Measurements from ENCODE around the gene CDH23. TPM values are rescaled to one million over a fixed set of nuclear protein-coding genes. Genes with fewer than 3 reads are reported as not detected.

CDH23 gene
- total and polyA plus RNA-seq, 2 of the 8 experiments (the other 6 are each of a cell fraction or from before 2014, with no cell fraction given), result 1.9 to 4.9 TPM

GRCh38 chr10:71533936-71534335 is 137.2 kb downstream of the CDH23 start:
- Histone ChIP-seq H3K9me3 (ENCODE audit: insufficient read depth in 2 of 2, low read depth in 1 of 2, low read length in 1 of 2) (no peaks in the 10 kb centered on the region), H3K27me3 (replicated peaks in 1 of 4; ENCODE audit: control insufficient read depth in 3 of 4, extremely low read depth in 1 of 4, insufficient read depth in 3 of 4, low read length in 3 of 4) (no peaks in the 10 kb centered on the region; a peak in 1 of 7 replicates), H3K18ac (ENCODE audit: extremely low read depth, low read length) (no peak overlapping the region), H3K23me2 (ENCODE audit: low read depth, low read length) (no peaks in the 10 kb centered on the region), H2AFZ (ENCODE audit: low read length) (no peak overlapping the region), H3K56ac (replicated peaks; ENCODE audit: insufficient read length, low read depth, low read length) (no peak overlapping the region), H4K20me1 (replicated peaks in 1 of 2; ENCODE audit: control insufficient read depth in 1 of 2, insufficient read depth in 2 of 2, low read length in 2 of 2) (no peaks in the 10 kb centered on the region), H3K4me1 (replicated peaks in 1 of 4; ENCODE audit: control insufficient read depth in 3 of 4, insufficient read depth in 4 of 4, low read length in 3 of 4) (peaks cover 0 to 9% (median 7%) of the 10 kb centered on the region in 4 experiments; a peak in 6 of 7 replicates), H3K4me2 (ENCODE audit: insufficient read depth in 1 of 2, low read depth in 2 of 2, low read length in 2 of 2) (no peak overlapping the region), H4K5ac (ENCODE audit: insufficient read length, low read depth, low read length) (no peak overlapping the region), H2BK12ac (ENCODE audit: low read depth, low read length) (no peak overlapping the region), H2BK5ac (ENCODE audit: low read depth, low read length) (no peak overlapping the region), H3K4me3 (ENCODE audit: extremely low read depth in 1 of 4, insufficient read depth in 2 of 4, low read depth in 3 of 4, low read length in 4 of 4) (no peak overlapping the region), H4K91ac (replicated peaks; ENCODE audit: insufficient read length, low read length) (no peak overlapping the region), H3K79me1 (ENCODE audit: low read depth, low read length) (no peaks in the 10 kb centered on the region), H3K36me3 (ENCODE audit: control insufficient read depth in 2 of 4, insufficient read depth in 4 of 4, low read length in 3 of 4) (no peaks in the 10 kb centered on the region), H3K27ac (ENCODE audit: low read depth, low read length) (no peak overlapping the region), H2BK120ac (replicated peaks; ENCODE audit: low read depth, low read length) (no peak overlapping the region), H3K79me2 (ENCODE audit: control insufficient read depth in 1 of 2, insufficient read depth in 2 of 2, low read length in 2 of 2) (no peaks in the 10 kb centered on the region), H2AK5ac (ENCODE audit: low read depth, low read length) (no peak overlapping the region), H2BK20ac (ENCODE audit: low read length) (no peak overlapping the region), H3K23ac (ENCODE audit: insufficient read length) (no peak overlapping the region), H2BK15ac (ENCODE audit: low read length) (no peak overlapping the region), H3K14ac (ENCODE audit: insufficient read length) (no peak overlapping the region), H3K9ac (replicated peaks in 1 of 4; ENCODE audit: extremely low read depth in 1 of 4, low read depth in 3 of 4, low read length in 3 of 4) (no peak overlapping the region), H3K4ac (replicated peaks; ENCODE audit: insufficient read length, low read depth, low read length) (no peak overlapping the region), H4K8ac (ENCODE audit: extremely low read depth, insufficient read depth, low read length) (no peak overlapping the region)
- FAIRE-seq, result no peak
- POLR2A ChIA-PET (ENCODE audit: partially characterized antibody), result interaction anchor here (0.6 kb wide), 1 partner anchor 667 kb away, joined by 3 read pairs; no protein-coding TSS in a partner anchor
- no peak for DNase-seq (ENCODE audit: low read depth in 1 of 2, low spot score in 2 of 2)
- WGBS, 2 experiments (ENCODE audit: extremely low coverage in 1 of 2, insufficient coverage in 1 of 2, insufficient read length in 1 of 2, insufficient replicate concordance in 2 of 2, low coverage in 1 of 2, low lambda C conversion rate in 2 of 2, missing lambda C conversion rate in 1 of 2), result 86% methylated on average over 7 of the region's 7 CpGs; no CpG with 5 or more reads in 1 of the 2 experiments
- CTCF ChIA-PET (ENCODE audit: partially characterized antibody), result interaction anchor here (0.6 to 5.7 kb wide), 6 partner anchors 11 to 113 kb away, joined by 3 to 53 read pairs (median 3); no protein-coding TSS in a partner anchor
- TF ChIP-seq MAX (IDR thresholded peaks at IDR 0.05) (no peak), TEAD4 (IDR thresholded peaks at IDR 0.05; ENCODE audit: low read depth, low read length) (no peak), NRF1 (IDR thresholded peaks at IDR 0.05; ENCODE audit: low read depth, low read length) (no peak), RAD21 (IDR thresholded peaks at IDR 0.05 in 1 of 2, conservative IDR thresholded peaks at IDR 0.05 in 1 of 2; ENCODE audit: low read depth in 2 of 2, low read length in 2 of 2) (no peak), ZNF274 (IDR thresholded peaks at IDR 0.05; ENCODE audit: borderline replicate concordance, extremely low read depth, low read length) (no peak), SIN3A (conservative IDR thresholded peaks at IDR 0.05 in 1 of 2, IDR thresholded peaks at IDR 0.05 in 1 of 2; ENCODE audit: low read depth in 1 of 2, low read length in 2 of 2) (no peak), KDM4A (IDR thresholded peaks at IDR 0.05; ENCODE audit: low read depth, low read length, severe bottlenecking) (no peak), HDAC2 (IDR thresholded peaks at IDR 0.05; ENCODE audit: borderline replicate concordance in 1 of 2, low read depth in 2 of 2, low read length in 2 of 2) (no peak), SP4 (IDR thresholded peaks at IDR 0.05; ENCODE audit: low read length) (no peak), SIX5 (IDR thresholded peaks at IDR 0.05; ENCODE audit: low read depth, low read length) (no peak), TAF1 (IDR thresholded peaks at IDR 0.05; ENCODE audit: low read depth, low read length) (no peak), CBX8 (IDR thresholded peaks at IDR 0.05; ENCODE audit: borderline replicate concordance, low read depth, low read length) (no peak), E2F6 (IDR thresholded peaks at IDR 0.05) (no peak)
